Liver (tissue), 9 donors: ENCODE data around the gene RFC3. TPM values are rescaled to one million over a fixed set of nuclear protein-coding genes. Genes with fewer than 3 reads are reported as not detected.

Experiments
- DNase-seq: peaks from one replicate; pipeline ENCODE4 v3.0.0-alpha.2; 2017; ENCODE audit warnings: low spot score
- H3K27ac ChIP-seq, 2 donors: one replicate each; pipeline ENCODE4 v1.7.0; 2013; ENCODE audit warnings: inconsistent platforms in 2 of 2, low read length in 2 of 2, control low read depth in 1 of 2, low read depth in 1 of 2, mild to moderate bottlenecking in 1 of 2
- H3K27me3 ChIP-seq, 4 donors: one replicate each; pipeline versions ENCODE4 v1.6.1 to v1.7.0; 2013; ENCODE audit warnings: low read length in 3 of 4, inconsistent platforms in 1 of 4, mild to moderate bottlenecking in 1 of 4, moderate library complexity in 1 of 4; ENCODE audit not compliant: control insufficient read depth in 4 of 4, insufficient read depth in 4 of 4
- H3K36me3 ChIP-seq, 4 donors: one replicate each; pipeline versions ENCODE4 v1.6.1 to v1.7.0; 2013; ENCODE audit warnings: low read length in 3 of 4, mild to moderate bottlenecking in 3 of 4, low read depth in 1 of 4, moderate library complexity in 1 of 4; ENCODE audit not compliant: control insufficient read depth in 4 of 4, insufficient read depth in 3 of 4
- H3K4me1 ChIP-seq, 4 donors: one replicate each; pipeline versions ENCODE4 v1.6.1 to v1.7.0; 2013; ENCODE audit warnings: low read length in 3 of 4, mild to moderate bottlenecking in 3 of 4, moderate library complexity in 1 of 4; ENCODE audit not compliant: control insufficient read depth in 4 of 4, insufficient read depth in 4 of 4
- H3K4me3 ChIP-seq, 3 donors: one replicate each; pipeline versions ENCODE4 v1.6.1 to v1.7.0; 2013; ENCODE audit warnings: low read length in 3 of 3, control low read depth in 1 of 3, low read depth in 1 of 3, mild to moderate bottlenecking in 1 of 3
- H3K9ac ChIP-seq, 2 donors: one replicate each; pipeline ENCODE4 v1.7.0; 2013; ENCODE audit warnings: low read length in 2 of 2, mild to moderate bottlenecking in 2 of 2, moderate library complexity in 2 of 2, control low read depth in 1 of 2, low read depth in 1 of 2
- H3K9me3 ChIP-seq, 4 donors: one replicate each; pipeline versions ENCODE4 v1.6.1 to v1.7.0; 2013; ENCODE audit warnings: low read length in 3 of 4; ENCODE audit not compliant: control insufficient read depth in 4 of 4
- EGR1 ChIP-seq, 2 donors: IDR thresholded peaks; 2 replicates each; pipeline ENCODE4 v1.6.1; 2016 to 2018; ENCODE audit warnings: antibody characterized with exemption in 2 of 2, low read depth in 2 of 2
- FOXA1 ChIP-seq: IDR thresholded peaks from 2 replicates; pipeline ENCODE4 v1.6.1; 2016; ENCODE audit warnings: antibody characterized with exemption
- FOXA2 ChIP-seq: IDR thresholded peaks from 2 replicates; pipeline ENCODE4 v1.6.1; 2016; ENCODE audit warnings: antibody characterized with exemption
- GABPA ChIP-seq, 2 donors: IDR thresholded peaks in 1 of 2; conservative IDR thresholded peaks in 1 of 2; 2 replicates each; pipeline ENCODE4 v1.6.1; 2016; ENCODE audit warnings: antibody characterized with exemption in 2 of 2, mild to moderate bottlenecking in 1 of 2, moderate library complexity in 1 of 2
- HNF4A ChIP-seq, 2 donors: conservative IDR thresholded peaks; 2 replicates each; pipeline ENCODE4 v1.6.1; 2016; ENCODE audit warnings: antibody characterized with exemption in 2 of 2, mild to moderate bottlenecking in 2 of 2
- HNF4G ChIP-seq: IDR thresholded peaks from 2 replicates; pipeline ENCODE4 v1.6.1; 2016; ENCODE audit warnings: antibody characterized with exemption
- JUND ChIP-seq, 2 donors: IDR thresholded peaks; 2 replicates each; pipeline ENCODE4 v1.6.1; 2016; ENCODE audit warnings: antibody characterized with exemption in 2 of 2
- NR2F2 ChIP-seq: IDR thresholded peaks from 2 replicates; pipeline ENCODE4 v1.6.1; 2016; ENCODE audit warnings: antibody characterized with exemption
- RAD21 ChIP-seq, 2 donors: IDR thresholded peaks; 2 replicates each; pipeline ENCODE4 v1.6.1; 2016; ENCODE audit warnings: antibody characterized with exemption in 2 of 2, mild to moderate bottlenecking in 2 of 2
- RXRA ChIP-seq, 2 donors: IDR thresholded peaks; 2 replicates each; pipeline ENCODE4 v1.6.1; 2017 to 2018; ENCODE audit warnings: antibody characterized with exemption in 2 of 2, mild to moderate bottlenecking in 1 of 2
- SP1 ChIP-seq: IDR thresholded peaks from 2 replicates; pipeline ENCODE4 v1.6.1; 2018; ENCODE audit warnings: antibody characterized with exemption, mild to moderate bottlenecking
- TAF1 ChIP-seq: conservative IDR thresholded peaks from 2 replicates; pipeline ENCODE4 v1.6.1; 2016; ENCODE audit warnings: antibody characterized with exemption, mild to moderate bottlenecking
- YY1 ChIP-seq: IDR thresholded peaks from 2 replicates; pipeline ENCODE4 v1.6.1; 2016; ENCODE audit warnings: antibody characterized with exemption, mild to moderate bottlenecking
- WGBS: extraction: QIAGEN DNeasy Blood & Tissue Kit; methylation state at CpG from one replicate; pipeline ENCODE4 v1.1.7; 2013; 5-methylcytosine and 5-hydroxymethylcytosine counted together
- polyA plus RNA-seq, 2 donors: library from polyadenylated mRNA; stranded (reverse) in 1 of 2; unstranded in 1 of 2; fragments of 200-250 nt in 1 of 2; fragments of >200 nt in 1 of 2; fragmentation: Nextera tagmentation in 1 of 2; extraction: Ambion mirVana in 1 of 2; gene quantifications; one replicate each; pipeline versions ENCODE4 v1.2.1 to v1.2.3, GENCODE V29; 2013 to 2015
- total RNA-seq, 2 donors: library from RNA; depleted of rRNA; stranded (reverse); fragments of >200 nt; gene quantifications; one replicate each; pipeline ENCODE4 v1.2.3, GENCODE V29; 2014
- TF ChIP-seq, protein P1 (sequence below): IDR thresholded peaks from 2 replicates; pipeline ENCODE4 v1.6.1; 2016; ENCODE audit warnings: antibody characterized with exemption
- TF ChIP-seq, protein P2 (sequence below): IDR thresholded peaks from 2 replicates; pipeline ENCODE4 v1.6.1; 2016; ENCODE audit warnings: antibody characterized with exemption
- TF ChIP-seq, protein P3 (sequence below): IDR thresholded peaks from 2 replicates; pipeline ENCODE4 v1.6.1; 2016; ENCODE audit warnings: antibody characterized with exemption
- TF ChIP-seq, protein P4 (sequence below): IDR thresholded peaks from 2 replicates; pipeline ENCODE4 v1.6.1; 2016; ENCODE audit warnings: antibody characterized with exemption, mild to moderate bottlenecking
- TF ChIP-seq, protein P5 (sequence below): fragments of 150-350 bp; IDR thresholded peaks from 2 replicates; pipeline ENCODE4 v1.5.1; 2017; ENCODE audit warnings: improper control_type of control experiment, low read depth, low read length; ENCODE audit not compliant: missing input control
- donor health status: healthy.
- donor health status: healthy.
- donor health status: healthy.
- donor health status: healthy.
- donor health status: healthy.

RFC3 gene
- total and polyA plus RNA-seq, 4 donors, result 1.9 to 19.1 (median 3.0) TPM

DNA sequence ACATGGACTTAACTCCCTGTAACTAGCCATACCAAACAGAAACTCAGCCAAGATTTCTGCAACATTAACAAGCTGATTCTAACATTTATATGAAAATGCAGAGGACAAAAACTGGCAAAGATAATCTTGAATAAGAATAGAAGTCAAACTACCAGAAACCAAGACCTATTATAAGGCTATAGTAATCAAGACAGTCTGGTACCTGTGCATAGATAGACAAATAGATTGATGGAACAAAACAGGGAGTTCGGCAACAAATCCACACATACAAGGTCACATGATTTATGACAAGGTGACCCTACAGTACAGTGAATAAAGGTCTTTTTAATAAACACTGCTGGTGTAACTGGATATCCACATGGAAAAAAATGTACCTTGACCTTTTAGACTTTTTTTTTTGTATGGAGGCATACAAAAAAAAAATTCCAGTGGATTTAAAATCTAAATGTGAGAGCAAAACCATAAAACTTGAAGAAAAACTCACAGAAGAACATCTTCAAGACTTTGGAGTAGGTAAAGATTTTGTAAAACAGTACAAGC is 2.9 kb upstream of the RFC3 start:
- no peaks in the 10 kb centered on the region for H3K36me3 ChIP-seq
- no peaks in the 10 kb centered on the region for H3K9me3 ChIP-seq
- H3K27me3 ChIP-seq, result no peaks in the 10 kb centered on the region
- 71% methylated on average over 1 of the region's 1 CpG for WGBS
- H3K27ac ChIP-seq, result no peak overlapping the region
- peaks cover 0 to 5% (median 4%) of the 10 kb centered on the region in 4 donors for H3K4me1 ChIP-seq
- no peak for DNase-seq
- no peak overlapping the region for H3K9ac ChIP-seq
- H3K4me3 ChIP-seq, result no peak overlapping the region
- TF ChIP-seq YY1, result no peak
- no peak for TF ChIP-seq SP1
- no peak for TF ChIP-seq FOXA2
- TF ChIP-seq HNF4G, result no peak
- TF ChIP-seq NR2F2, result no peak
- TF ChIP-seq RAD21 (IDR thresholded peaks at IDR 0.05), result no peak
- TF ChIP-seq JUND (IDR thresholded peaks at IDR 0.05), result no peak
- TF ChIP-seq, protein P1, sequence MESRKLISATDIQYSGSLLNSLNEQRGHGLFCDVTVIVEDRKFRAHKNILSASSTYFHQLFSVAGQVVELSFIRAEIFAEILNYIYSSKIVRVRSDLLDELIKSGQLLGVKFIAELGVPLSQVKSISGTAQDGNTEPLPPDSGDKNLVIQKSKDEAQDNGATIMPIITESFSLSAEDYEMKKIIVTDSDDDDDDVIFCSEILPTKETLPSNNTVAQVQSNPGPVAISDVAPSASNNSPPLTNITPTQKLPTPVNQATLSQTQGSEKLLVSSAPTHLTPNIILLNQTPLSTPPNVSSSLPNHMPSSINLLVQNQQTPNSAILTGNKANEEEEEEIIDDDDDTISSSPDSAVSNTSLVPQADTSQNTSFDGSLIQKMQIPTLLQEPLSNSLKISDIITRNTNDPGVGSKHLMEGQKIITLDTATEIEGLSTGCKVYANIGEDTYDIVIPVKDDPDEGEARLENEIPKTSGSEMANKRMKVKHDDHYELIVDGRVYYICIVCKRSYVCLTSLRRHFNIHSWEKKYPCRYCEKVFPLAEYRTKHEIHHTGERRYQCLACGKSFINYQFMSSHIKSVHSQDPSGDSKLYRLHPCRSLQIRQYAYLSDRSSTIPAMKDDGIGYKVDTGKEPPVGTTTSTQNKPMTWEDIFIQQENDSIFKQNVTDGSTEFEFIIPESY, result no peak
- TF ChIP-seq EGR1 (IDR thresholded peaks at IDR 0.05; ENCODE audit: low read depth in 2 of 2), result no peak
- no peak for TF ChIP-seq FOXA1
- TF ChIP-seq TAF1, result no peak
- TF ChIP-seq, protein P2, sequence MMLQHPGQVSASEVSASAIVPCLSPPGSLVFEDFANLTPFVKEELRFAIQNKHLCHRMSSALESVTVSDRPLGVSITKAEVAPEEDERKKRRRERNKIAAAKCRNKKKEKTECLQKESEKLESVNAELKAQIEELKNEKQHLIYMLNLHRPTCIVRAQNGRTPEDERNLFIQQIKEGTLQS, result no peak

DNA sequence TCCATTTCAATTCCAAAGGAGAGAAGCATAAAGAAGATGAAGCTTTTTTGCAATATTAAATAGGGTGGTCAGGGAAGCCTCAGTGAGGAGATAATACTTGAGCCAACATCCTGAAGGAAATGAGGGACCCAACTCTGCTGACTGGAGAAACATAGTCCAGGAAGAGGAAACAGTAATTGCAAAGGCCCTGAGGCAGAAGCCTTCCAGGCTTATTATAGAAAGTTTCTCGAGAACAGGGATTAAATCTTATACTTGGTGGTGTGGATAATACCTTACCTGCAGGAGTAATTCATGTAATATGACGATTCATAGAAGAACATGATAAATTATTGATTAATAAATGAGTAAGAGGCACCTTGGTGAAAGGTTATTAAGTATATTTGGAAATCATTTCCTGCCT is 1.0 kb upstream of the RFC3 start:
- WGBS, result 95% methylated on average over 2 of the region's 2 CpGs
- DNase-seq, result no peak
- TF ChIP-seq HNF4G (no peak), TAF1 (no peak), NR2F2 (no peak), GABPA (IDR thresholded peaks at IDR 0.05 in 1 of 2, conservative IDR thresholded peaks at IDR 0.05 in 1 of 2) (no peak), RXRA (IDR thresholded peaks at IDR 0.05) (no peak), HNF4A (conservative IDR thresholded peaks at IDR 0.05) (no peak), EGR1 (IDR thresholded peaks at IDR 0.05; ENCODE audit: low read depth in 2 of 2) (no peak)
- TF ChIP-seq, protein P3, sequence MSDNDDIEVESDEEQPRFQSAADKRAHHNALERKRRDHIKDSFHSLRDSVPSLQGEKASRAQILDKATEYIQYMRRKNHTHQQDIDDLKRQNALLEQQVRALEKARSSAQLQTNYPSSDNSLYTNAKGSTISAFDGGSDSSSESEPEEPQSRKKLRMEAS, result no peak
- TF ChIP-seq, protein P1, result no peak
- TF ChIP-seq, protein P4, sequence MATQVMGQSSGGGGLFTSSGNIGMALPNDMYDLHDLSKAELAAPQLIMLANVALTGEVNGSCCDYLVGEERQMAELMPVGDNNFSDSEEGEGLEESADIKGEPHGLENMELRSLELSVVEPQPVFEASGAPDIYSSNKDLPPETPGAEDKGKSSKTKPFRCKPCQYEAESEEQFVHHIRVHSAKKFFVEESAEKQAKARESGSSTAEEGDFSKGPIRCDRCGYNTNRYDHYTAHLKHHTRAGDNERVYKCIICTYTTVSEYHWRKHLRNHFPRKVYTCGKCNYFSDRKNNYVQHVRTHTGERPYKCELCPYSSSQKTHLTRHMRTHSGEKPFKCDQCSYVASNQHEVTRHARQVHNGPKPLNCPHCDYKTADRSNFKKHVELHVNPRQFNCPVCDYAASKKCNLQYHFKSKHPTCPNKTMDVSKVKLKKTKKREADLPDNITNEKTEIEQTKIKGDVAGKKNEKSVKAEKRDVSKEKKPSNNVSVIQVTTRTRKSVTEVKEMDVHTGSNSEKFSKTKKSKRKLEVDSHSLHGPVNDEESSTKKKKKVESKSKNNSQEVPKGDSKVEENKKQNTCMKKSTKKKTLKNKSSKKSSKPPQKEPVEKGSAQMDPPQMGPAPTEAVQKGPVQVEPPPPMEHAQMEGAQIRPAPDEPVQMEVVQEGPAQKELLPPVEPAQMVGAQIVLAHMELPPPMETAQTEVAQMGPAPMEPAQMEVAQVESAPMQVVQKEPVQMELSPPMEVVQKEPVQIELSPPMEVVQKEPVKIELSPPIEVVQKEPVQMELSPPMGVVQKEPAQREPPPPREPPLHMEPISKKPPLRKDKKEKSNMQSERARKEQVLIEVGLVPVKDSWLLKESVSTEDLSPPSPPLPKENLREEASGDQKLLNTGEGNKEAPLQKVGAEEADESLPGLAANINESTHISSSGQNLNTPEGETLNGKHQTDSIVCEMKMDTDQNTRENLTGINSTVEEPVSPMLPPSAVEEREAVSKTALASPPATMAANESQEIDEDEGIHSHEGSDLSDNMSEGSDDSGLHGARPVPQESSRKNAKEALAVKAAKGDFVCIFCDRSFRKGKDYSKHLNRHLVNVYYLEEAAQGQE, result no peak
- TF ChIP-seq, protein P5, sequence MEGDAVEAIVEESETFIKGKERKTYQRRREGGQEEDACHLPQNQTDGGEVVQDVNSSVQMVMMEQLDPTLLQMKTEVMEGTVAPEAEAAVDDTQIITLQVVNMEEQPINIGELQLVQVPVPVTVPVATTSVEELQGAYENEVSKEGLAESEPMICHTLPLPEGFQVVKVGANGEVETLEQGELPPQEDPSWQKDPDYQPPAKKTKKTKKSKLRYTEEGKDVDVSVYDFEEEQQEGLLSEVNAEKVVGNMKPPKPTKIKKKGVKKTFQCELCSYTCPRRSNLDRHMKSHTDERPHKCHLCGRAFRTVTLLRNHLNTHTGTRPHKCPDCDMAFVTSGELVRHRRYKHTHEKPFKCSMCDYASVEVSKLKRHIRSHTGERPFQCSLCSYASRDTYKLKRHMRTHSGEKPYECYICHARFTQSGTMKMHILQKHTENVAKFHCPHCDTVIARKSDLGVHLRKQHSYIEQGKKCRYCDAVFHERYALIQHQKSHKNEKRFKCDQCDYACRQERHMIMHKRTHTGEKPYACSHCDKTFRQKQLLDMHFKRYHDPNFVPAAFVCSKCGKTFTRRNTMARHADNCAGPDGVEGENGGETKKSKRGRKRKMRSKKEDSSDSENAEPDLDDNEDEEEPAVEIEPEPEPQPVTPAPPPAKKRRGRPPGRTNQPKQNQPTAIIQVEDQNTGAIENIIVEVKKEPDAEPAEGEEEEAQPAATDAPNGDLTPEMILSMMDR, result no peak
- TF ChIP-seq, protein P2, result no peak
- Histone ChIP-seq H3K36me3 (no peaks in the 10 kb centered on the region), H3K27me3 (no peaks in the 10 kb centered on the region), H3K4me3 (no peak overlapping the region), H3K27ac (no peak overlapping the region), H3K4me1 (peaks cover 0 to 5% (median 4%) of the 10 kb centered on the region in 4 donors), H3K9ac (no peak overlapping the region), H3K9me3 (no peaks in the 10 kb centered on the region)
